NCI-H1092 (cell line): ENCODE measurements around the gene LSAMP.
"Not testable (repeated sequence)": the region's sequence is repeated elsewhere in the genome, so short reads cannot be mapped to it uniquely, and the experiment has no call there.

Experiments used
- DNase-seq: peaks from one replicate; lab custom pipeline; 2025; lab: John Stamatoyannopoulos, UW

LSAMP gene

GRCh38 chr3:115890579-115890978, 554.7 kb downstream of the LSAMP start:
- DNase-seq, result no peak

- DNase-seq, result no peak
Measured at GRCh38 chr3:115885621-115886020, 559.7 kb downstream of the LSAMP start.

- no peak for DNase-seq
Measured at GRCh38 chr3:115877615-115877899, 567.7 kb downstream of the LSAMP start.

GRCh38 chr3:115876876-115877614, 568.2 kb downstream of the LSAMP start:
- no peak for DNase-seq

GRCh38 chr3:115875460-115875859, 569.8 kb downstream of the LSAMP start:
- no peak for DNase-seq

GRCh38 chr3:115871735-115872134, 573.6 kb downstream of the LSAMP start:
- DNase-seq, result no peak

DNA sequence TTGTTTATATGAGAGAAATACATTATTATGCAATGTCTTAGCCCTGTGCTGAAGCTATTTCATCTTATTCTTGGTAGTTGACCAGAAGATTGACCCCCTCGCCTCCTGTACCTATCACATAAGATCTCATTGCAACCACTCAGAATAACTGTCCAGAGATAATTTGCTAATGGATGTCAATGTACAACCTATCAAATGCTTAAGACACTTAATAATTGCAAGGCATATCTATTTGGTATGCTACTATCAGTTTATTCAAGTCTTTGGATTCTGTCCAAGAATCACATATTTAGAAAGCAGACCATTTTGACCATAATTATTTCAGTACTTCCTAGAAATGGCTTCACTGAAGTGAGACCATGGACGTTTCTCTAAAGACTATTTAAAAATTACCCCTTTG, 580.4 kb downstream of the LSAMP start:
- no peak for DNase-seq

GRCh38 chr3:115862849-115863248, 582.4 kb downstream of the LSAMP start:
- DNase-seq, result no peak

DNA sequence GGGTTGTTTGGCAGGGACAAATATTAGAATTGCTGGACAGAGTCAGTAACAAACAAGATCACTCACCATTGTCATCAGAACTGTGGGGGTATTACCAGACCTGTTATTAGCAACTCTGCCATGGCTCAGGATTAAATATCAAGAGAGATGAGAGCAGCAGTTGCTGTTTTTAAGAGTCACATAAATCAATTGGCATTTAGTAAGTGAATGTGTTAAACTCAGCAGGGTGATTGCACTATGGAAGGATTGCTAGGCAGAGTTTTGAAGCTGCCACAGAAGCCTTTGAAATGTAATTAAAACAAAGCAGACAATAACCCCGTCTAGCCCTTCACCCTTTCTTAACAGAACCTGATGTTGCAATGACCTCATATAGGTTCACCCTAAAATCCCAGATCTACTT, 583.2 kb downstream of the LSAMP start:
- no peak for DNase-seq

DNA sequence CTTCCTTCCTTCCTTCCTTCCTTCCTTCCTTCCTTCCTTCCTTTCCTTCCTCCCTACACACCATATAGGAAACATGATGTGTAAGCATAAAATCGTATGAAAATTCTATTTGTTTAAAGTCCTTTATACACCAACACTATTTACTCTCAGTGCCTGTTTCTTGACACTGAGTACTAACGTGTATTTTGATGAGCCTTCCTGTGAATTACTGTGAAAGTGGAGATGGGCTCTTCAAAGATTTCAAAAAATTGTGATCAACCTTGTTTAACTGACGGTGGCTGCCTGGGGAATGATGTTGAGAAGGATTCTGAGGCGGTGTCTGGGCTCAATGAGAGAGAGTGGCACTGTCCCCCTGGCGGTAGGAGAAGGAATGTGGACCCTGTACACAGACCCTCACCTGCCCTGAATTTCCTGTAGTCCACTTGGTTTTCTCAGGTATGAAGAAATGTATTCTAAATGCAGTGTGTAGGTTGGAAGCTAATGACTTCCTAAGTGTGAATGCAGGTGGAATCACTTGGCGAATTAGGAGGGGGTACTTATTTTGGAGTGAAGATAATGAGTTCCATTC, 584.0 kb downstream of the LSAMP start:
- DNase-seq, result no peak

DNA sequence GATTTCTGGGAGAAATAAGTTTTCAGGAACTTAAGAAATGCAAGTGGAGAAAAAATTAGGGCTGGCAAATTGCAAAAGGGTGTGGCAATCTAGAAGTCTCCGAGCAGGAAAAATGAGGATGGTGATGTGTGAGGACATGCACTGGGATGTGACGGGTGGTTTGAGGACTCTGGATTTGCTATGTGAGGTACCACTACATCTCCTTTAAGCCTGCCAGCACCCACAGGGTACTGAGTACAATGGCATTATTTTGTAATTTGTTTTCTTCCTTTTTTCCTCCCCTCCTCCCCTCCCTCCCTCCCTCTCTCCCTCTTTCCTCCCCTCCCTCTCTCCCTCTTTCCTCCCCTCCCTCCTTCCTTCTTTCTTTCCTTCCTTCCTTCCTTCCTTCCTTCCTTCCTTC, 584.5 kb downstream of the LSAMP start:
- no peak for DNase-seq

DNA sequence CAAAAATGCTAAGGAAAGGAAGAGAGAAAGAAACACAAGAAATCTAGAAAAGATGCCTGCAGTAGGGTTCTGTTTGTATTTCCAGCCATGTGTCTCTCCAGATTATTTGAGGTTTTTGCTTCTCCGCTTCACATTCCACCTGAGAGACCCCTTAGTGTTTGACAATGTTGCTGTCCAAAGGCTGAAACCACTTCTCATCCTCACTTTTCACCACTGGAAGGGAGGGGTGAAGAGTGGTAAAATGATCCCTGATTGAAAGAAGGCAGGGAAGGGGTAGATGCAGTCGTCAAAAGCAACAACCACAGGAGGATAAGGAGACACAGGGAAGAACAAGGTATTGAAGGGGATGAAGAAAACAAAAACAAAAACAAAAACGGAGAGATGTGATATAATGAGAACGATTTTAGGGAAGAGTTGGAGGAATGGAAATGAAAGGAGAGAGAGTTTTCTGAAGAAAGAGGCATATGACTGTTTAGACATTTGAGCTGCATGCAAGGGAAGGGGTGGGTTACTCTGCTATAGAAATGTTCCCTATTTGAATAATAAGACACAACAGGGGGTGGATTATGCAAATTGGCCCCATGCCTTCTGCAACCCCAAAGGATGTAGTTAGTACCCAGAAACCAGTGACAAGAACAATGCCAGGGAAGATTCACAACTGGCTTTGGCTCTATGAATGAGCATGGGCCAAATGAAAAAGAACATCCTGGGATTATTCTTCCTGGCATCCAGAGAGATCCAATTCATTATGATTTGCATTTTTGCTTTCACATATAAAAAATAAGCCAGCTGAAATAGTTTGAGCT, 586.1 kb downstream of the LSAMP start:
- no peak for DNase-seq

DNA sequence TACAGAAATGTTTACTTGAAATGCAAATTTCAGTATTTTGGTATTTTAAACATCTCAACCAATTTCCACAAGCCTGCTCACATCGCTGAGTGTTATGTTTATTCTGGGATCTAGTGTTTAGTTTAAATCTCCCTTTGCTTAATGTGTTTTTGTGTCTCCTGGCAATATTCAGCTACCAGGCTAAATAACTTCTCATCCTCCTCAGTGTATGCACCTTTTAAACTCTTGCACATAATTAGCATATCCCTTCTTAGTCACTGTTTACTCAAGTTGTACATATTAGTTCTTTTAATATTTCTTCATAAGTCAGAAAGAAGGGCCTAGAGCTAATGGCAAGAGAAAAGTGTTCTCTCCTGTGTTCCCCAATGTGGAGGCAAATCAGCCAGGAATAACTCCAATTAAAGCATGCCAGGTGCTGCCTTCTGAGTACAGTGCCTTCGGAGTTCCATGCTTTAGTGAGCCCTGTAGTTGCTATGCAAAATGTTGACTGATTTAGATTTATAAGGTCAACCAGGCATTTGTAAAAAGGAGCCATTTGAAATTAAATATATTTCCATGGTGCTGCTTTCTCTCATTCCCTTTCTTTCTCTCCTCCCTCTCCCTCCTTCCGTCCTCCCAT, 587.7 kb downstream of the LSAMP start:
- DNase-seq, result no peak

DNA sequence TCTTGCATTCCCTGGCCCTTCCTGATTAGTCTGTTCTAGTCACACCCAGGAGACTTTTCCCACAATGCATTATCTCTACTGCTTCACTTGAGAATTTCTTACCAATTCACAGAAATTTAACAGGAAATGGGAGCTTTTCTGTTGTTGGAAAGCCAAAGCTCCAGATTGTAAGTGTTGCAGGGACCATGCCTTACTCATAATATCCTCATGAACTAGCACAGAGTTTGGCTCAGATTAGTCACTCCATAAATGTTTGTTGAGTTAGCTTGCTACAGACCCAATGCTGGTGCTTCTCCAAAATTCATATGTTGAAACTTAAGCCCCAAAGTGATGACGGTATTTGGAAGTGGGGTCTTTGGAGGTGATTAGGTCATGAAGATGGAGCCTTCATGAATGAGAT, 589.4 kb downstream of the LSAMP start:
- DNase-seq, result no peak

GRCh38 chr3:115853104-115853503, 592.2 kb downstream of the LSAMP start:
- no peak for DNase-seq

DNA sequence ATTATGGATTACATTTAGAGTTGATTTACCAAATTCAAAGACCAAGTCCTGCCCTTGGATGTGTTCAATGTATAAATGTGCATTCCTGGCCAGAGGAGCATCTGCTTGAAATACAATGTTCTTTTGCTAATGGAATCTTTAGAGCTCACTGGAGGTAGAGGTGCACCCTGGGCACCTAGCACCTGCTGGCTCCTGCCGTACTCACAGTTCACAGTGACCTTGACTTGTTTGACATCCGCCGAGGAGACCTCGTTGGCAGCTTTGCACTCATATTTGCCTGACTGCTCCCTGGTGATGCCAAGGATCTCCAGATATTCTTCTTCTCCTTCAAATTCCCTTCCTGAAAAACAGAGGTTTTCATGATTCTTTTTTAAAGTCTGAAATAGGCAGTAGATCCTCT, 593.0 kb downstream of the LSAMP start:
- no peak for DNase-seq

DNA sequence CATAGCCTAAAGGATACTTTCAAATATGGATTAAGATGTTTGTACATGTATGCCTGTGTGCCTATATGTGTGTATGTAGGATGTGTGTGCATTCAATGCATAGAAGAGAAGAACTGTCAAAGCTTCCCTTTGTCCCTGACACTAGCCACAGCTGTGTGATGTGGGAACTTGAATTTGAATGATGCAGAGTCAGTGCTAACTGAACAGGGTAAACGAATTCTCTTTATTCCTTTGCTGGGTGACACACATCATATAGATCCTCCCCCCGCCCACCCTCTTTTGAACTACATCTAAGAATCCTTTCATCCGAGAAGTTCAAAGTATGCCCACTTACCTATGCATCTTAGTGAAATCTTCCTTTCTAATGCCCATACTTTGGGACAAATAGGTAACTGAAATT, 593.7 kb downstream of the LSAMP start:
- no peak for DNase-seq

GRCh38 chr3:115848641-115849040, 596.6 kb downstream of the LSAMP start:
- no peak for DNase-seq

GRCh38 chr3:115845986-115846385, 599.3 kb downstream of the LSAMP start:
- no peak for DNase-seq

DNA sequence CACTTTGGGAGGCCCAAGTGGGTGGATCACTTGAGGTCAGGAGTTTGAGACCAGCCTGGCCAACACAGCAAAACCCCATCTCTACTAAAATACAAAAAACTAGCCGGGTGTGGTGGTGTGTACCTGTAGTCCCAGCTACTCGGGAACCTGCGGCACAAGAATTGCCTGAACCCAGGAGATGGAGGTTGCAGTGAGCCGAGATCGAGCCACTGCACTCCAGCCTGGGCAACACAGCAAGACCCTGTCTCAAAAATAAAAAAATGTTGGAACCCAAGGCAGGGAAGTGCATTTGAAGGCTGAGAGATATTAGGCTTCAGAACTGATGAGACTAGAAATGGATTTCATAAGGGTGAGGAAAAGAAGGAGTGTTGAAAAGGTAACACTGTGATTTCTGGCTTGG, 600.6 kb downstream of the LSAMP start:
- not testable (repeated sequence) for DNase-seq

- peak; percentile 88 for DNase-seq
Measured at GRCh38 chr3:115843206-115843605, 602.1 kb downstream of the LSAMP start.

DNA sequence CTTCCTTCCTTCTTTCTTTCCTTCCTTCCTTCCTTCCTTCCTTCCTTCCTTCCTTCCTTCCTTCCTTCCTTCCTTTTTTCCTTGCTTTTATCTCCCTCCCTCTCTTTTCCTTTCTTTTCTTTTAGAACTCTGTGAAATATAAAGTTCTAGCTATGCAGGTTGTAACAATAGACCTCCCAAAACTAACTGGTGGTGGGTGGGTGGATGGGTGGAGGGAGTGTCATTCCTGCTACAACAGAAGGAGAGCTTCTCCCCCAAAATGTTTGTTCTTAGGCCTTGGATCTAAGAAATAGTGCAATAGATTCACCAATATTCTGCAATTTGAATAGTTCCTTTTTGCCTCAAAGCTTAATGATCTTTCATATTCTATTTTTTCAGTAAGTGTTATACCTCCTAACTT, 606.0 kb downstream of the LSAMP start:
- DNase-seq, result no peak

DNA sequence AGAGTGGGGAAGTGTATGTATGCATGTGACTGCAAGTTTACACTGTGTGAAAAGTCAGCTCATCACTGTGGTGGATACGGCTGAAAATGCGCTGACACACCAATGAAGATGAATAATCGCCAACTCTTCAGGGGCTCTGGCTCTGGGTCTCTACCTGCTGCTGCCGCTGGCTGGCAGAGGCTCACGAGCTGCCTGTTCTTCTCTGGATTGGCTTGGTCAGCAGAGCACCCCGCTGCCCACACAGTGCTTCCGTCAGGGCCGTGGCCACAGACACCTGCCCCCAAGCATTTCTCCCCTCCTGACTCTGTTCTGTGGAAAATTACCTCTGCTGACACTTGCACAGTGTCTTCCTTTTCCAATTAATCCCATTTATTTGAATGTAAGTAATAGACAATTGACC, 606.5 kb downstream of the LSAMP start:
- DNase-seq, result no peak
